ENCODE data around the gene COL23A1.

DNA sequence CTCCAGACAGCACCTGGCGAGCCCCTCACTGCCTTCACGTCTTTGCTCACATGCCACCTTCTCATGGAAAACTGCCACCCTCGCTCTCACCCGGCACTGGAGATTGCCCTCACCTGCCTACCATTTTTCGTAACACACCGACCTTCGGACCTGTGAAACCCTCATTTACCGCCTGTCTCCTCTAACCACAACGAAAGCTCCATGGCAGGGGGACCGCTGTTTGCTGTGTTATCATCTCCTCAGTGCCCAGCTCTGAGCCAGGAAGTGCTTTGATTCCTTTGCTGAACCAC lies 248.4 kb downstream of the COL23A1 start:
- TF ChIP-seq, protein P1, sequence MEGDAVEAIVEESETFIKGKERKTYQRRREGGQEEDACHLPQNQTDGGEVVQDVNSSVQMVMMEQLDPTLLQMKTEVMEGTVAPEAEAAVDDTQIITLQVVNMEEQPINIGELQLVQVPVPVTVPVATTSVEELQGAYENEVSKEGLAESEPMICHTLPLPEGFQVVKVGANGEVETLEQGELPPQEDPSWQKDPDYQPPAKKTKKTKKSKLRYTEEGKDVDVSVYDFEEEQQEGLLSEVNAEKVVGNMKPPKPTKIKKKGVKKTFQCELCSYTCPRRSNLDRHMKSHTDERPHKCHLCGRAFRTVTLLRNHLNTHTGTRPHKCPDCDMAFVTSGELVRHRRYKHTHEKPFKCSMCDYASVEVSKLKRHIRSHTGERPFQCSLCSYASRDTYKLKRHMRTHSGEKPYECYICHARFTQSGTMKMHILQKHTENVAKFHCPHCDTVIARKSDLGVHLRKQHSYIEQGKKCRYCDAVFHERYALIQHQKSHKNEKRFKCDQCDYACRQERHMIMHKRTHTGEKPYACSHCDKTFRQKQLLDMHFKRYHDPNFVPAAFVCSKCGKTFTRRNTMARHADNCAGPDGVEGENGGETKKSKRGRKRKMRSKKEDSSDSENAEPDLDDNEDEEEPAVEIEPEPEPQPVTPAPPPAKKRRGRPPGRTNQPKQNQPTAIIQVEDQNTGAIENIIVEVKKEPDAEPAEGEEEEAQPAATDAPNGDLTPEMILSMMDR (IDR thresholded peaks at IDR 0.05) = no peak
- TF ChIP-seq POLR2A (IDR thresholded peaks at IDR 0.05) (no peak), EP300 (IDR thresholded peaks at IDR 0.05) (no peak)

Measured in tibial nerve (tissue), 4 donors.